CD14-positive monocyte (primary cell): ENCODE results near the gene SLC38A6. TPM values are rescaled to one million over a fixed set of nuclear protein-coding genes. Genes with fewer than 3 reads are reported as not detected.

Source experiments
- DNase-seq, 3 donors: peaks; one replicate each; pipeline ENCODE4 v3.0.0-alpha.2; 2011 to 2022
- H2AFZ ChIP-seq: 2 replicates; pipeline ENCODE4 v1.6.0; 2012; ENCODE audit warnings: mild to moderate bottlenecking, low read depth, low read length, inconsistent platforms; ENCODE audit not compliant: insufficient read depth, poor library complexity, severe bottlenecking
- H3K27ac ChIP-seq, 2 donors: 1 replicate in 1 of 2; 2 replicates in 1 of 2; pipeline ENCODE4 v1.5.1; 2012 to 2013; ENCODE audit warnings: low read length in 2 of 2, control low read depth in 1 of 2, inconsistent platforms in 1 of 2, low read depth in 1 of 2, mild to moderate bottlenecking in 1 of 2
- H3K27me3 ChIP-seq, 2 donors: one replicate each; pipeline versions ENCODE4 v1.6.0 to v1.6.1; 2011 to 2013; ENCODE audit warnings: low read length in 2 of 2; ENCODE audit not compliant: control insufficient read depth in 2 of 2, insufficient read depth in 2 of 2
- H3K36me3 ChIP-seq, 2 donors: replicated peaks in 1 of 2; 1 replicate in 1 of 2; 2 replicates in 1 of 2; pipeline versions ENCODE4 v1.5.1 to v1.6.1; 2012 to 2013; ENCODE audit warnings: low read length in 2 of 2, control low read depth in 1 of 2, inconsistent platforms in 1 of 2, mild to moderate bottlenecking in 1 of 2; ENCODE audit not compliant: insufficient read depth in 2 of 2, control insufficient read depth in 1 of 2
- H3K4me1 ChIP-seq, 2 donors: 1 replicate in 1 of 2; 2 replicates in 1 of 2; pipeline versions ENCODE4 v1.5.1 to v1.6.1; 2012 to 2013; ENCODE audit warnings: low read length in 2 of 2, control low read depth in 1 of 2, inconsistent platforms in 1 of 2, mild to moderate bottlenecking in 1 of 2, moderate library complexity in 1 of 2; ENCODE audit not compliant: insufficient read depth in 2 of 2, control insufficient read depth in 1 of 2
- H3K4me2 ChIP-seq: replicated peaks from 2 replicates; pipeline ENCODE3; 2012; ENCODE audit warnings: low read length, moderate library complexity, mild to moderate bottlenecking; ENCODE audit not compliant: poor library complexity, severe bottlenecking; ENCODE audit errors: extremely low read depth
- H3K4me3 ChIP-seq, 3 experiments: fragments of 200-600 bp in 1 of 3; sonication (generic) in 1 of 3; replicated peaks in 1 of 3; 1 replicate in 2 of 3; 2 replicates in 1 of 3; pipeline ENCODE4 v1.5.1; 2011 to 2013; ENCODE audit warnings: low read length in 3 of 3, mild to moderate bottlenecking in 3 of 3, control low read depth in 2 of 3, low read depth in 2 of 3, inconsistent platforms in 1 of 3, moderate library complexity in 1 of 3
- H3K79me2 ChIP-seq: 2 replicates; pipeline ENCODE4 v1.6.0; 2012; ENCODE audit warnings: mild to moderate bottlenecking, control low read depth, inconsistent platforms, low read length, moderate library complexity; ENCODE audit not compliant: insufficient read depth
- H3K9ac ChIP-seq: 2 replicates; pipeline ENCODE4 v1.6.0; 2017; ENCODE audit warnings: low read length, mild to moderate bottlenecking; ENCODE audit not compliant: insufficient read depth, poor library complexity, severe bottlenecking
- H3K9me3 ChIP-seq, 2 donors: replicated peaks in 1 of 2; 1 replicate in 1 of 2; 2 replicates in 1 of 2; pipeline versions ENCODE4 v1.5.1 to v1.6.1; 2012 to 2013; ENCODE audit warnings: low read length in 2 of 2, control low read depth in 1 of 2; ENCODE audit not compliant: control insufficient read depth in 1 of 2, insufficient read depth in 1 of 2
- H4K20me1 ChIP-seq: 2 replicates; pipeline ENCODE4 v1.6.0; 2012; ENCODE audit warnings: mild to moderate bottlenecking, low read length, control low read depth, moderate library complexity; ENCODE audit not compliant: insufficient read depth
- H3K27ac Mint-ChIP-seq, 7 donors: one replicate each; pipeline ENCODE4 v1.8.0; 2020; ENCODE audit warnings: mild to moderate bottlenecking in 7 of 7, mixed read lengths in 7 of 7, moderate library complexity in 6 of 7, inconsistent platforms in 2 of 7
- H3K27me3 Mint-ChIP-seq, 3 donors: one replicate each; pipeline ENCODE4 v1.8.0; 2021 to 2022; ENCODE audit warnings: low read depth in 3 of 3, mild to moderate bottlenecking in 3 of 3, mixed read lengths in 3 of 3, moderate library complexity in 3 of 3, inconsistent platforms in 1 of 3
- H3K36me3 Mint-ChIP-seq, 2 donors: one replicate each; pipeline ENCODE4 v1.8.0; 2020; ENCODE audit warnings: mixed read lengths in 2 of 2, inconsistent platforms in 1 of 2, mild to moderate bottlenecking in 1 of 2
- H3K4me1 Mint-ChIP-seq: one replicate; pipeline ENCODE4 v1.8.0; 2020; ENCODE audit warnings: mild to moderate bottlenecking, mixed read lengths
- H3K4me3 Mint-ChIP-seq, 2 donors: one replicate each; pipeline ENCODE4 v1.8.0; 2020; ENCODE audit warnings: mild to moderate bottlenecking in 2 of 2, mixed read lengths in 2 of 2, moderate library complexity in 1 of 2
- H3K9me3 Mint-ChIP-seq, 7 donors: one replicate each; pipeline ENCODE4 v1.8.0; 2020 to 2022; ENCODE audit warnings: mixed read lengths in 7 of 7, mild to moderate bottlenecking in 6 of 7, moderate library complexity in 6 of 7, inconsistent platforms in 2 of 7
- WGBS: methylation state at CpG from one replicate; pipeline ENCODE4 v1.1.5; 2013; ENCODE audit warnings: missing lambda C conversion rate; ENCODE audit not compliant: insufficient coverage; 5-methylcytosine and 5-hydroxymethylcytosine counted together
- intact Hi-C, 2 donors: fragments of 100-400 bp; cut with micrococcal nuclease; formaldehyde crosslinking; loops; one replicate each; pipeline versions ENCODE4 v1.15.0 to v1.15.1; 2023
- polyA plus RNA-seq, 3 donors: library from polyadenylated mRNA; depleted of rRNA in 1 of 3; unstranded in 2 of 3; stranded (reverse) in 1 of 3; fragments of 300-500 nt in 2 of 3; fragments of >200 nt in 1 of 3; fragmentation: Illumina TruSeq in 2 of 3; gene quantifications; 1 replicate in 2 of 3; 2 replicates in 1 of 3; pipeline ENCODE4 v1.2.3, GENCODE V29; 2012 to 2021
- TF ChIP-seq, protein P1 (sequence below): fragments of 200-600 bp; IDR thresholded peaks from one replicate; pipeline ENCODE4 v1.8.0; 2022; ENCODE audit warnings: antibody characterized with exemption, mild to moderate bottlenecking

Gene SLC38A6
- polyA plus RNA-seq, 3 donors: 10.3 to 15.9 (median 14.0) TPM

DNA sequence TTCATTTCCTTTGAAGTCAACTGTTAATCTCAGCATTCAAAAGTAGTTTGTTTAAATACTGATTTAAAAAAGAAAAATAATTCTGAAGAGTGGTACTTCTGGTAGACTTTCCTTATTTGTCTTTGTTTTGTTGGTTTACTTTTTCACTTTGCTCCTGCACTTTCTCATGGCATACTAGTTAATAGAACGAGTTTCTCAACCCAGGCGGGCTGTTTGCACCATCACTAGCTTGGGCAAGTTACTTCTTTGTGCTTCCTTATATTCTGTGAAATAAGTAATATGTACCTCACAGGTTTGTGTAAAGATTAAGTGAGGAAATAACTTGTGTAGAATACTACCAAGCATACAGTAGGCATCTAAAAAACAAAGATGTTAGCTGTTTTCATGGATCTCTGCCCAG is 45.5 kb downstream of the SLC38A6 start:
- H3K27me3 ChIP-seq: no peaks in the 10 kb centered on the region
- TF ChIP-seq, protein P1, sequence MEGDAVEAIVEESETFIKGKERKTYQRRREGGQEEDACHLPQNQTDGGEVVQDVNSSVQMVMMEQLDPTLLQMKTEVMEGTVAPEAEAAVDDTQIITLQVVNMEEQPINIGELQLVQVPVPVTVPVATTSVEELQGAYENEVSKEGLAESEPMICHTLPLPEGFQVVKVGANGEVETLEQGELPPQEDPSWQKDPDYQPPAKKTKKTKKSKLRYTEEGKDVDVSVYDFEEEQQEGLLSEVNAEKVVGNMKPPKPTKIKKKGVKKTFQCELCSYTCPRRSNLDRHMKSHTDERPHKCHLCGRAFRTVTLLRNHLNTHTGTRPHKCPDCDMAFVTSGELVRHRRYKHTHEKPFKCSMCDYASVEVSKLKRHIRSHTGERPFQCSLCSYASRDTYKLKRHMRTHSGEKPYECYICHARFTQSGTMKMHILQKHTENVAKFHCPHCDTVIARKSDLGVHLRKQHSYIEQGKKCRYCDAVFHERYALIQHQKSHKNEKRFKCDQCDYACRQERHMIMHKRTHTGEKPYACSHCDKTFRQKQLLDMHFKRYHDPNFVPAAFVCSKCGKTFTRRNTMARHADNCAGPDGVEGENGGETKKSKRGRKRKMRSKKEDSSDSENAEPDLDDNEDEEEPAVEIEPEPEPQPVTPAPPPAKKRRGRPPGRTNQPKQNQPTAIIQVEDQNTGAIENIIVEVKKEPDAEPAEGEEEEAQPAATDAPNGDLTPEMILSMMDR: no peak
- H3K9me3 ChIP-seq: no peaks in the 10 kb centered on the region
- Mint-ChIP-seq H3K27ac (peak overlapping the region in 1 of 7 donors; percentile 15), H3K9me3 (no peaks in the 10 kb centered on the region), H3K4me3 (no peak overlapping the region), H3K36me3 (peaks cover 0 to 5% of the 10 kb centered on the region in 2 donors), H3K27me3 (peaks cover 0 to 3% (median 0%) of the 10 kb centered on the region in 3 donors), H3K4me1 (peaks cover 5% of the 10 kb centered on the region)
- no peak overlapping the region for H3K4me2 ChIP-seq
- H3K36me3 ChIP-seq: no peaks in the 10 kb centered on the region
- H3K4me1 ChIP-seq: no peaks in the 10 kb centered on the region
- H3K27ac ChIP-seq: no peak overlapping the region
- no peak overlapping the region for H2AFZ ChIP-seq
- H3K4me3 ChIP-seq: no peak overlapping the region
- H3K79me2 ChIP-seq: no peaks in the 10 kb centered on the region
- no peak overlapping the region for H3K9ac ChIP-seq
- WGBS: no CpG with 5 or more reads among the region's 2 CpGs
- no peaks in the 10 kb centered on the region for H4K20me1 ChIP-seq
- no peak for DNase-seq
- intact Hi-C loops: loop anchor here in 1 of 2 donors (10.0 kb wide), 1 partner anchor 302 kb away; the partner anchor contains the start of gene SIX4

- H3K27ac Mint-ChIP-seq: no peak overlapping the region
- Histone ChIP-seq H3K4me2 (no peak overlapping the region), H4K20me1 (no peaks in the 10 kb centered on the region), H3K9ac (no peak overlapping the region), H3K27me3 (no peaks in the 10 kb centered on the region), H3K36me3 (no peaks in the 10 kb centered on the region), H3K27ac (no peak overlapping the region), H2AFZ (no peak overlapping the region), H3K4me1 (peaks cover 9 to 11% of the 10 kb centered on the region in 2 donors), H3K9me3 (no peaks in the 10 kb centered on the region), H3K79me2 (no peaks in the 10 kb centered on the region), H3K4me3 (no peak overlapping the region)
- H3K27me3 Mint-ChIP-seq: peaks cover 0 to 3% (median 0%) of the 10 kb centered on the region in 3 donors
- H3K36me3 Mint-ChIP-seq: peaks cover 0 to 7% of the 10 kb centered on the region in 2 donors
- H3K4me1 Mint-ChIP-seq: peaks cover 16% of the 10 kb centered on the region
- no peak for DNase-seq
- H3K9me3 Mint-ChIP-seq: no peaks in the 10 kb centered on the region
- no peak overlapping the region for H3K4me3 Mint-ChIP-seq
- TF ChIP-seq, protein P1: no peak
- intact Hi-C loops: loop anchor here in 1 of 2 donors (10.0 kb wide), 1 partner anchor 376 kb away; no protein-coding TSS in a partner anchor
Measured at GRCh38 chr14:61031026-61031425, 50.0 kb downstream of the SLC38A6 start.
